HFF-Myc (cell line): Measurements from ENCODE around the gene MARK4.
"Not testable (repeated sequence)": the region's sequence is repeated elsewhere in the genome, so short reads cannot be mapped to it uniquely, and the experiment has no call there.

Experiments
- DNase-seq: peaks from one replicate; pipeline ENCODE4 v3.0.0-alpha.2; 2011; ENCODE audit warnings: low read depth; ENCODE audit errors: extremely low read depth
- H3K4me3 ChIP-seq: replicated peaks from 2 replicates; pipeline ENCODE4 v1.5.1; 2011; ENCODE audit warnings: low read depth, mild to moderate bottlenecking, control low read depth, low read length
- CTCF ChIP-seq: IDR thresholded peaks from 2 replicates; pipeline ENCODE4 v1.5.1; 2012; ENCODE audit warnings: mild to moderate bottlenecking, low read depth, low read length, control low read depth; ENCODE audit errors: missing control alignments

MARK4 gene

GRCh38 chr19:45256836-45257235 is 5.8 kb downstream of the MARK4 start:
- TF ChIP-seq CTCF, result no peak
- no peak for DNase-seq
- no peak overlapping the region for H3K4me3 ChIP-seq

DNA sequence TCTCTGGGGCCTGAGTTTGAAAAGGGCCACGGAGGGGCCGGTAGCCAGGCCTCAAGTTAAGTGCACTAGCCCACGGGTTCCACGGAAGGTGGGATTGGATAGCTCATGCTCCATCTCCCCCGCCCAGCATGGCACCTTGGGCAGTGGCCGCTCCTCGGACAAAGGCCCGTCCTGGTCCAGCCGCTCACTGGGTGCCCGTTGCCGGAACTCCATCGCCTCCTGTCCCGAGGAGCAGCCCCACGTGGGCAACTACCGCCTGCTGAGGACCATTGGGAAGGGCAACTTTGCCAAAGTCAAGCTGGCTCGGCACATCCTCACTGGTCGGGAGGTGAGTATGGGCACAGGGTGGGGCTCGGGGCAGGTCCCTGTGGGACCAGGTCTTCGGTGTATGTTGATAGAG is 7.8 kb downstream of the MARK4 start:
- TF ChIP-seq CTCF, result no peak
- no peak for DNase-seq
- H3K4me3 ChIP-seq, result no peak overlapping the region

GRCh38 chr19:45262570-45262969 is 11.5 kb downstream of the MARK4 start:
- DNase-seq, result no peak
- H3K4me3 ChIP-seq, result no peak overlapping the region
- TF ChIP-seq CTCF, result no peak

- no peak for DNase-seq
- H3K4me3 ChIP-seq, result no peak overlapping the region
- TF ChIP-seq CTCF, result no peak
These were observed 11.9 kb downstream of the MARK4 start for GRCh38 chr19:45263013-45263412.

- no peak overlapping the region for H3K4me3 ChIP-seq
- DNase-seq, result no peak
- no peak for TF ChIP-seq CTCF
These were observed 13.8 kb downstream of the MARK4 start for GRCh38 chr19:45264781-45265317.

- DNase-seq, result no peak
- no peak for TF ChIP-seq CTCF
These were observed 14.3 kb downstream of the MARK4 start for GRCh38 chr19:45265375-45265774.

GRCh38 chr19:45267296-45267695 is 16.2 kb downstream of the MARK4 start:
- no peak overlapping the region for H3K4me3 ChIP-seq
- DNase-seq, result no peak
- no peak for TF ChIP-seq CTCF

More at GRCh38 chr19:45265375-45265774, 14.3 kb downstream of the MARK4 start:
- no peak overlapping the region for H3K4me3 ChIP-seq

GRCh38 chr19:45269939-45270338 is 18.9 kb downstream of the MARK4 start:
- not testable (repeated sequence) for DNase-seq, H3K4me3 ChIP-seq
